Adrenal gland (tissue), 5 donors: ENCODE measurements around the gene VPS11.

Source experiments
- POLR2A ChIP-seq, 2 donors: fragments of 450-650 bp; IDR thresholded peaks; one replicate each; pipeline ENCODE4 v1.6.1; 2017; ENCODE audit warnings: antibody characterized with exemption in 2 of 2, mild to moderate bottlenecking in 2 of 2, moderate library complexity in 1 of 2
- TF ChIP-seq, protein P1 (sequence below), 6 experiments: fragments of 450-650 bp in 4 of 6; fragments of 200-600 bp in 2 of 6; sonication (generic) in 1 of 6; IDR thresholded peaks; 1 replicate in 5 of 6; 2 replicates in 1 of 6; pipeline versions ENCODE4 v1.5.1 to v1.8.0; 2016 to 2021; ENCODE audit warnings: antibody characterized with exemption in 6 of 6, mild to moderate bottlenecking in 2 of 6, moderate library complexity in 1 of 6
- donor health status: DM: no; HTN: no; CAD: no.

GRCh38 chr11:119121811-119122124, 54.1 kb downstream of the VPS11 start:
- no peak for TF ChIP-seq POLR2A (IDR thresholded peaks at IDR 0.05)
- TF ChIP-seq, protein P1, sequence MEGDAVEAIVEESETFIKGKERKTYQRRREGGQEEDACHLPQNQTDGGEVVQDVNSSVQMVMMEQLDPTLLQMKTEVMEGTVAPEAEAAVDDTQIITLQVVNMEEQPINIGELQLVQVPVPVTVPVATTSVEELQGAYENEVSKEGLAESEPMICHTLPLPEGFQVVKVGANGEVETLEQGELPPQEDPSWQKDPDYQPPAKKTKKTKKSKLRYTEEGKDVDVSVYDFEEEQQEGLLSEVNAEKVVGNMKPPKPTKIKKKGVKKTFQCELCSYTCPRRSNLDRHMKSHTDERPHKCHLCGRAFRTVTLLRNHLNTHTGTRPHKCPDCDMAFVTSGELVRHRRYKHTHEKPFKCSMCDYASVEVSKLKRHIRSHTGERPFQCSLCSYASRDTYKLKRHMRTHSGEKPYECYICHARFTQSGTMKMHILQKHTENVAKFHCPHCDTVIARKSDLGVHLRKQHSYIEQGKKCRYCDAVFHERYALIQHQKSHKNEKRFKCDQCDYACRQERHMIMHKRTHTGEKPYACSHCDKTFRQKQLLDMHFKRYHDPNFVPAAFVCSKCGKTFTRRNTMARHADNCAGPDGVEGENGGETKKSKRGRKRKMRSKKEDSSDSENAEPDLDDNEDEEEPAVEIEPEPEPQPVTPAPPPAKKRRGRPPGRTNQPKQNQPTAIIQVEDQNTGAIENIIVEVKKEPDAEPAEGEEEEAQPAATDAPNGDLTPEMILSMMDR (IDR thresholded peaks at IDR 0.05): no peak
